ENCODE measurements around the gene DBNDD1.
"Not testable (repeated sequence)": the region's sequence is repeated elsewhere in the genome, so short reads cannot be mapped to it uniquely, and the experiment has no call there.

The DBNDD1 gene

GRCh38 chr16:90010676-90011507 lies 8.4 kb downstream of the DBNDD1 start:
- no peak for DNase-seq

- DNase-seq: no peak
Measured at GRCh38 chr16:90009172-90009899, 9.9 kb downstream of the DBNDD1 start.

GRCh38 chr16:90008708-90009145 lies 10.5 kb downstream of the DBNDD1 start:
- DNase-seq: no peak

GRCh38 chr16:90007635-90008234 lies 11.5 kb downstream of the DBNDD1 start:
- DNase-seq: not testable (repeated sequence)

GRCh38 chr16:90007015-90007414 lies 12.2 kb downstream of the DBNDD1 start:
- no peak for DNase-seq

- no peak for DNase-seq
Measured at GRCh38 chr16:90005956-90006663, 13.1 kb downstream of the DBNDD1 start.

GRCh38 chr16:90004577-90004976 lies 14.7 kb downstream of the DBNDD1 start:
- no peak for DNase-seq

GRCh38 chr16:90002759-90003158 lies 16.5 kb downstream of the DBNDD1 start:
- DNase-seq: no peak

GRCh38 chr16:90001761-90002503 lies 17.3 kb downstream of the DBNDD1 start:
- no peak for DNase-seq

GRCh38 chr16:90000733-90001427 lies 18.4 kb downstream of the DBNDD1 start:
- no peak for DNase-seq

- DNase-seq: no peak
Measured at GRCh38 chr16:89999831-90000574, 19.3 kb downstream of the DBNDD1 start.

- no peak for DNase-seq
Measured at GRCh38 chr16:89996178-89996489, 23.1 kb downstream of the DBNDD1 start.

- not testable (repeated sequence) for DNase-seq
Measured at GRCh38 chr16:89995475-89996177, 23.6 kb downstream of the DBNDD1 start.

GRCh38 chr16:89994721-89995474 lies 24.4 kb downstream of the DBNDD1 start:
- DNase-seq: not testable (repeated sequence)

- no peak for DNase-seq
Measured at GRCh38 chr16:89994389-89994720, 24.9 kb downstream of the DBNDD1 start.

- DNase-seq: no peak
Measured at GRCh38 chr16:89993971-89994370, 25.3 kb downstream of the DBNDD1 start.

- no peak for DNase-seq
Measured at GRCh38 chr16:89993377-89993776, 25.9 kb downstream of the DBNDD1 start.

- DNase-seq: no peak
Measured at GRCh38 chr16:89990799-89991198, 28.5 kb downstream of the DBNDD1 start.

- no peak for DNase-seq
Measured at GRCh38 chr16:89988951-89989350, 30.3 kb downstream of the DBNDD1 start.

GRCh38 chr16:89987169-89987568 lies 32.1 kb downstream of the DBNDD1 start:
- DNase-seq: no peak
